Activated T-helper 1 cell treated with Interleukin-2 at 50 U/mL for 16 hours (primary cell): Measurements from ENCODE around the gene ZSCAN10.
"Not testable (repeated sequence)": the region's sequence is repeated elsewhere in the genome, so short reads cannot be mapped to it uniquely, and the experiment has no call there.

Experiments
- DNase-seq: peaks from one replicate; pipeline ENCODE4 v3.0.0-alpha.2; 2020; ENCODE audit warnings: low read depth

The ZSCAN10 gene

DNA sequence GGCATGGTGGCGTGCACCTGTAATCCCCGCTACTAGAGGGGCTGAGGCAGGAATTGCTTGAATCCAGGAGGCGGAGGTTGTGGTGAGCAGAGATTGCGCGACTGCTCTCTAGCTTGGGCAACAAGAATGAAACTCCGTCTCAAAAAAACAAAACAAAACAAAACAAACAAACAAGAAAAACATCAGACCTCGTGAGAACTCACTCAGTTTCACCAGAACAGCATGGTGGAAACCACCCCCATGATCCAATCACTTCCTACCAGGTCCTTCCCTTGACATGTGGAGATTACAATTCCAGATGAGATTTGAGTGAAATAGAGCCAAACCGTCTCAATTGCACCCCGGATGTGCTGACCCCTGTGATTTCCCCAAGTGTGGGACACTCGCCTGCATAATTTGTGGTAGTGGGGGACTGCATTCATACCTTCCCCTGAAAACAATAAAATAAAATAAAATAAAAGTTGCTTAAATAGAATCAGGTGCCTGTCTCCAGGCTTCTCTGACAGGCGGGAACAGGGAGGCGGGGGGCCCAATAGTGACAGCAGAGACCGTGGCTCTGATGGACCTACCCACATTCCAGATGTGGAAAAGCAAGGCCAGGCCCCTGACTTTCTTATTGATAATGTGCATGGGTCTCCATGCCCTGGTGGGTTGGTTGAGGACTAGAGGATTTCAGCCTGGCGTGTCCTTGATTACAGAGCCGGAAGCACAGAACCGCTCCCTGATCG, 13.1 kb downstream of the ZSCAN10 start:
- no peak for DNase-seq

DNA sequence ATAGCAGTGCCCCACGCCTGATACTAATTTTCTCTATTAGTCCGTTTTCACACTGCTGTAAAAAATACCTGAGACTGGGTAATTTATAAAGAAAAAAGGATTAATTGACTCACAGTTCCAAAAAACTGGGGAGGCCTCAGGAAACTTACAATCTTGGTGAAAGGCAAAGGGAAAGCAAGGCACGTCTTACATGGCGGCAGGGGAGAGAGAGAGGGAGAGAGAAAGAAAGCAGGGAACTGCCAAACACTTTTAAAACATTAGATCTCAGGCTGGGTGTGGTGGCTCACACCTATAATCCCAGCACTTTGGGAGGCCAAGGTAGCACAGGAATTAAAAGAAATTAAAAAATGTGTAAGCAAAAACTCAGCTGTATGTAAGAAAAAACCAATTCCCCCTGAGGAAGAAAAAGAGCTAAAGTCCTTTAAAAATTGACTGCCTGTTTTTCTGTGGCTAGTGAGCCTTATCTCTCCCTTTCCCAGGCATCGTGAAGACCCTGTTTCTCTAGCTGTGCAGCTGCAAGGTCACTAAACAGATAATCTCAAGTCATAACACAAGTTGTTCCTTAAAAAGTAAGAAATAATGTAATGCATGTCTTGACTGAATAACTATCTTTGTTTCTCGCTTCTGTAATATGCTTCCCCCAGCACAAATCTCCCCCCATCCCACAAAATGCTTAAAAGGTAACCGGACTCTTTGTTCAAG, 14.0 kb downstream of the ZSCAN10 start:
- DNase-seq: no peak

DNA sequence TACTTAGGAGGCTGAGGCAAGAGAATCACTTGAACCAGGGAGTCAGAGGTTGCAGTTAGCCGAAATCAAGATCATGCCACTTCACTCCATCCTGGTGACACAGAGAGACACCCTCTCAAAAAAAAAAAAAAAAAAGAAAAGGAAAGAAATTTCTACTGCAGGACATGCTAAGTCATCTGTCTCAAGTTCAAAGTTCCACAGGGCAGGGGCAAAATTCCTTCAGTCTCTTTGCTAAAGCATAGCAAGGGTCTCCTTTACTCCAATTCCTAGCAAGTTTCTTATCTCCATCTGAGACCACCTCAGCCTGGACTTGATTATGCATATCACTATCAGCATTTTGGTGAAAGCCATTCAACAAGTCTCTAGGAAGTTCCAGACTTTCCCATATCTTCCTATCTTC, 14.6 kb downstream of the ZSCAN10 start:
- no peak for DNase-seq

DNA sequence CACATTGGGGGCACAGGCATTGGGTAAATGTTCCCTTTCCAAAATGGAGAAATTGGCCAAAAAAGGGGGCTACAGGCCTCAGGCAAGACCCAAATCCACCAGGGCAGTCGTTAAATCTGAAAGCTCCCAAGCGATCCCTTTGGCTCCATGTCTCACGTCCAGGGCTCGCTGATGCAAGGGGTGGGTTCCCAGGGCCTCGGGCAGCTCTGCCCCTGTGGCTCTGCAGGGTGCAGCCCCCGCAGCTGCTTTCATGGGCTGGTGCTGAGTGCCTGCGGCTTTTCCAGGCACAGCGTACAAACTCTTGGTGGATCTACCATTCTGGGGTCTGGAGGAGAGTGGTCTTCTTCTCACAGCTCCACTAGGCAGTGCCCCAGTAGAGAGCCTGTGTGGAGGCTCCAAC, 15.7 kb downstream of the ZSCAN10 start:
- DNase-seq: not testable (repeated sequence)

DNA sequence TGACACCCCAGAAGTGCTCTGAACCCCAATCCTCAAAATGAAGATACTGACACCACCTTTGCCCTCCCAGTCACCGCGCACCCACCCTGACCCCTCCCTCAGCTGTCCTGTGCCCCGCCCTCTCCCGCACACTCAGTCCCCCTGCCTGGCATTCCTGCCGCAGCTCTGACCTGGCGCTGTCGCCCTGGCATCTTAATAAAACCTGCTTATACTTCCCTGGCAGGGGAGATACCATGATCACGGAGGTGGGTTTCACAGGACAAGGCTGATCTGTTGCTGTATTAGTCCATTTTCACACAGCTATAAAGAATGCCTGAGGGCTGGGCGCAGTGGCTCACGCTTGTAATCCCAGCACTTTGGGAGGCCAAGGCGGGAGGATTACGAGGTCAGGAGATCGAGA, 17.1 kb downstream of the ZSCAN10 start:
- DNase-seq: not testable (repeated sequence)

DNA sequence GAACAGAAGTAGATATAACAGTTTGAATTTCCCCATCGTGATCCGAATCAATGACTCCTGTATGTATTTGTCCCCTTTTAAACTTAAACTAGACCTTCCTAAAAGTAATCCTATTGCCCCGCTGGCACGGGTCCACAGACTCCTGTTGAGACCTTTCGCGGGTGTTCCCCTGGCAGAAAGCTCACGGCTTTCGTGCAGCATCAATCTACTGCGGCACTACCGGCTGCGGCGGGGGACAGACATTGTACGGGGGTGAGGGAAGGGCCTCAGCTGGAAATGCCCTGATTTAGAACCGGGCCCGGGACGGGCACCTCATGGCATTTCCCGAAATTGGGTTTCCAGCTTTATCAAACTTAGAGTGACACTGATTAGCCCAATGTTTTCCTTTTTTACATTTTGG, 19.1 kb downstream of the ZSCAN10 start:
- no peak for DNase-seq

DNA sequence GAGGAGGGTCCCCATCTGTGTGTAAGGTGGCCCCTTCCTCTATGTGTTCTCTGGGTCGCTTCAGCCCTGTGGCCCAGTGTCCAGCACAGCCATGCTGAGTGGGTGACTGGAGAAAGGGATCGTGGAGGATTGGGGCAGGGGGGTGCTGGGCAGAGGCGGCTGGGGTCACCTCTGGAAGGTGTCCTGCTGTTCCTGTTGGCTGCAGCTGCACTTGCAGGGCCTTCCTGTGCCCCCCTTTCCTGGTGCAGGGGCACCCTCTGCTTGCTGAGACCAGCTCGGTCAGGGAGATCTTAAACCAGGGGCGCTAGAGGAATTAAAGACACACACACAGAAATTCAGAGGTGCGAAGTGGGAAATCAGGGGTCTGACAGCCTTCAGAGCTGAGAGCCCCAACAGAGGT, 22.5 kb downstream of the ZSCAN10 start:
- DNase-seq: no peak

DNA sequence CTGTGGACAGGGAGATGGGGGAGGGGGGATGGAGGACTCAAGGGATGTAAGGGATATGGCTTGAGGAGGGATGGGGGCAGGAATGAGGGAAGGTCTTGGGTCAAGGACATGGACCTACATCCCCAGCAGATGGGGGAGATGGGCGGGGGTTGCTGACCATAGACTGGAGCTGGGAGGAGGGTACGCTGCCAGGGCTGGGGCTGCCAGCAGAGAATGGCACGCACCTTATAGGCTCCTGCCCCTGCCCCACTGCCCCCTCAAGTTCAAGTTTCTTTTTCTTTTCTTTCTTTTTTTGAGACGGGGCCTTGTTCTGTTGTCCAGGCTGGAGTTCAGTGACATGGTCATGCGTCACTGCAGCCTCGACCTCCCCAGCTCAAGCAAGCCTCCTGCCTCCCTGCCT, 23.1 kb downstream of the ZSCAN10 start:
- DNase-seq: not testable (repeated sequence)

DNA sequence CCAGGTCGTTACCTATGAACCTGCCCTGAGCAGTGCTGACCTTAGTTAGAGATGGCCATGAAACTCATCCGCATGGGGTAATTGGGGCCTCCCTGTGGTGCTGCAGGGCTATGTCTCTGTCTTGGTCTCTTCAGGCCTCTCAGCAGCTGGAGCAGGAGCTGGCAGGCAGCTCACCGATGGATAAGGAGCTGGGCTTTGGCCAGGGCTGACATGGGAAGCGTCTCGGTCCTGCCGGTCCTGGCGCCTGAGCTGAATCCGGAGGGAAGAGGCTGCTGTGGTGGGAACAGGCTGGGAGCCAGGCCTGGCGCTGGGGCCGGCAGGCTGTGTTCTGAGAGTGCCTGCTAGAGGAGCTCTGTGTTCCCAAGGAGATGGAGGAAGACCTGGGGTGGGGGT, 23.6 kb downstream of the ZSCAN10 start:
- DNase-seq: no peak

DNA sequence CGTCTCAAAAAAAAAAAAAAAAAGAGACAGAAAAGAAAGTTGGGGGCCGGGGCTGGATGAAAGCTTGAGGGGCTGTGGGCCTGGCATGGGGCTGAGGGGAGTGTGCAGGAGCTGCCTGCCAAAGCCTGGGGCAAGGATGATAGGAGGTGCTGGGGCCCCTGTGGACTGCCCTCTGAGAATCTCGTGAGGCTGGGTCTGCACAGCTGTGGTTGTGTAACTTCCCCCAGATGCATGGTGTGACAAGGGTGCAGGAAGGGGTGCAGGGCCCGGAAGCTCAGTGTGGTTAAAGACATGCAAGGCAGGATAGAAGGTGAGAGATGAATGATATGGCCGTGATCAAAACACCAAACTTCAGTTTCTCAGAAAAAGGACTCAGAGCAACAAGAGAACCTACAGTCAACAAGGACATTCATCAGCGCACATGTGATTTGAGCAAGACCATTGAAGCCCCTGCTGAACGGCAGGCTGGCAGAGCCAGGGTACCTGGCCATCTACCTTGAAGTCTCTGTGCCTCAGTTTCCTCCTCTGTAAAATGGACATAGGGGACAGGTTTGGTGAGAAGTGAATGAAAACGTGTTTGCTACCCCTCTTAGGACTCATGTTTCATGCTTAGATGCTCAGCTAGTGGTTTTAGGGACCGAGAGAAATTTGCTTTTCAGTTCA, 24.1 kb downstream of the ZSCAN10 start:
- DNase-seq: peak; percentile 78

DNA sequence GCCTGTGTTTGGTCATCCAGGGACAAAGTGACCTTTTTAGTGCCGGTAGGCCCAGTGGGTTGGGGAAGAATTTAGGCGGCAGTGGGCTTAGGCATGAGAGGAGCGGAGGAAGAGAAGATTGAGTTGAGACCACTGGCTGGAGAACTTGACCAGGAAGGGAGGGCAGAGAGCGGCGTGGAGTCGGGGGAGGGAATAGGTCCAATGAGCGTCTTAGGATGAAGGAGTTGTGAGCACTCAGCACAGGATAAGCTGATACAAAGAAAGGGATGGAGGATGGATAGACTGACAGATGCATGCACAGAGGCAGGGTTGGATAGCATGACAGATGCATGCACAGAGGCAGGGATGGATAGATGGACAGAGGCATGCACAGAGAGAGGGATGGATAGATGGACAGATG, 25.6 kb downstream of the ZSCAN10 start:
- no peak for DNase-seq

DNA sequence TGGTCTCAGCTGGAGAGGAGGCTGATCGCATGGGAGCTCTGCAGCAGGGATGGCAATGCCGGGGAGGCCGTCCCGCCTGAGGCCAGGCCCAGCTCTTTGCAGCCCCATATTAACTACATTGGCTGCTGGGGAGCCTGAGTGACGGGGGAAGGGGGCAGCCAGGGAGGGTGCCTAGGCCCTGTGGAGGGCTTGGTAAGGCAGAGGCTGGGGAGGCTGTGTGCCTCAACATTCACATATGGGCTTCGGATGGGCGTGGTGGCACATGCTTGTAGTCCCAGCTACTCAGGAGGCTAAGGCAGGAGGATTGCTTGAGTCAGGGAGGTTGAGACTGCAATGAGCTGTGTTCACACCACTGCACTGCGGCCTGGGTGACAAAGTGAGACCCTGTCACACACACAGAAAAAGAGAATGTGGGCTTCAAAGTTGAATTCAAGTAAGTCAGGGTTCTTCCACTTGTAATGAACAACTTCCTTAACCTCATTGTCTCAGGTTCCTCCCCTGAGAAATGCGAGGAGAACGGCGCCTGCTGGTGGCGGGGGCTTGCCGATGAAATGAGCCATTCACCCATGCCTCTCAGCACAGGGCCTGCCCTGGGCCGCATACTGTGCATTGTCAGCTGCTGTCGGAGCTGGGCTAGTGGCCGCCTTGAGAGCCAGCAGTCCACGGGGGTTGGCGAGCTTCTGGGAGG, 26.4 kb downstream of the ZSCAN10 start:
- not testable (repeated sequence) for DNase-seq

DNA sequence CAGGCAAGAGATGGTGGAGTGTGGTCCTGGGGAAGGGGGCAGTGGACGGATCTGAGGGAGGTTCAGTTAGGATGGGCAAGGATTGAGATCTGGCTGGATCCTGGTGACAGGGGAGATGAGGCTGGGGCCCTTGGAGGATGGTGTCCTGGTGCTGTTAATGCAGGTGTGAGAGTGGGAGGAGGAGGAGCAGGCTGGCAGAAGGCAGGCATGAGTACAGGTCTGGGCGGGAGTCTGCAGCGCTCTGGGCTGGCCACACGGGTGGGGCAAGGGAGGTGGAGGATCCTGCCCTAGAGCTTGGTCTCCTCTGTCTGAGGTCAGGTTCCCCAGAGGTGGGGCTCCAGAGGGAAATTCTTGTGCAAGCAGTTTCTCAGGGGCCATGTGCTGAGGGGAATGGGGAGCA, 26.9 kb downstream of the ZSCAN10 start:
- DNase-seq: not testable (repeated sequence)

DNA sequence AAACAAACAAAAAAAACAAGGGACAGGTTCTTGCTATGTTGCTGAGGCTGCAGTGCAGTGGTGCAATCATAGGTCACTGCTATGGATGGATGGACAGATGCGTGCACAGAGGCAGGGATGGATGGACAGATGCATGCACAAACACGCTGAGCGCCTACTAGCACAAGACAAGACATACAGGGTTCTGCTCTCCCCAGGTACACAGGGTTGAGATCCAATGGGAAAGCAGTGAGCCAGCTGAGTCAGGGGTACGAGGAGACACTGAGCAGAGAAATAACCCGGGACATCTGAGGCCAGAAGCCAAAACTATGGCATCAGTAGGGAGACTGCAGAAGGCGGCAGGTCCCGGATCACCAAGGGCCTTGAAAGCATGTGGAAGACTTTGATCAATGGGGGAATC, 27.4 kb downstream of the ZSCAN10 start:
- DNase-seq: no peak

DNA sequence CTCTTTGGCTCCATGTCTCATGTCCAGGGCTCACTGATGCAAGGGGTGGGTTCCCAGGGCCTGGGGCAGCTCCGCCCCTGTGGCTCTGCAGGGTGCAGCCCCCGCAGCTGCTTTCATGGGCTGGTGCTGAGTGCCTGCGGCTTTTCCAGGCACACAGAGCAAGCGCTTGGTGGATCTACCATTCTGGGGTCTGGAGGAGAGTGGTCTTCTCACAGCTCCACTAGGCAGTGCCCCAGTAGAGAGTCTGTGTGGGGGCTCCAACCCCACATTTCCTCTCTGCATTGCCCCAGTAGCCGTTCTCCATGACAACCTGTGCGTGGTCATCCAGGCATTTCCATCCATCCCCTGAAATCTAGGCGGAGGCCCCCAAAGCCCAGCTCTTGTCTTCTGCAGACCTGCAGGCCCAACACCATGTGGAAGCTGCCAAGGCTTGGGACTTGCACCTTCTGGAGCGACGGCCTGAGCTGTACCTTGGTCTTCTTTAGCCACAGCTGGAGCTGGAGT, 28.4 kb downstream of the ZSCAN10 start:
- DNase-seq: no peak

DNA sequence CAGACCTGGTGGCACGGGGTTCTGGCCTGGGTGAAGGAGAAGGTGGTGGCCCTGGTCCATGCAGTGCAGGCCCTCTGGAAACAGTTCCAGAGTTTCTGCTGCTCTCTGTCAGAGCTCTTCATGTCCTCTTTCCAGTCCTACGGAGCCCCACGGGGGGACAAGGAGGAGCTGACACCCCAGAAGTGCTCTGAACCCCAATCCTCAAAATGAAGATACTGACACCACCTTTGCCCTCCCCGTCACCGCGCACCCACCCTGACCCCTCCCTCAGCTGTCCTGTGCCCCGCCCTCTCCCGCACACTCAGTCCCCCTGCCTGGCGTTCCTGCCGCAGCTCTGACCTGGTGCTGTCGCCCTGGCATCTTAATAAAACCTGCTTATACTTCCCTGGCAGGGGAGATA, 29.9 kb downstream of the ZSCAN10 start:
- DNase-seq: not testable (repeated sequence)

DNA sequence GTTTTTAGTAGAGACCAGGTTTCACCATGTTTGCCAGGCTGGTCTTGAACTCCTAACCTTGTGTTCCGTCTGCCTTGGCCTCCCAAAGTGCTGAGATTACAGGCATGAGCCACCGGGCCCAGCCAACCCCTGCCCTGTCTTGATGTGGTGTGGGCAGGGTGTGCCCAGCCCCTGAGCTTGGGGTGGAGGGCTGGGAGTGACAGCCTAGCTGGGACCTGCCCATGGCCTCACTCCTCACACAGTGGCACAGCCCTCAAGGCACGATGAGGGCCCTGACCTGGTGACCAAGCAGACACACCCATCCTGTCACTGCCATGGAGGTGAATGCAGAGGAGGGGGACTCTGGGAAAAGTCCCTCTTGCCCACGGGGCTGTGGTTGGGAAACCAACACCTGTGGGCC, 30.6 kb downstream of the ZSCAN10 start:
- no peak for DNase-seq

DNA sequence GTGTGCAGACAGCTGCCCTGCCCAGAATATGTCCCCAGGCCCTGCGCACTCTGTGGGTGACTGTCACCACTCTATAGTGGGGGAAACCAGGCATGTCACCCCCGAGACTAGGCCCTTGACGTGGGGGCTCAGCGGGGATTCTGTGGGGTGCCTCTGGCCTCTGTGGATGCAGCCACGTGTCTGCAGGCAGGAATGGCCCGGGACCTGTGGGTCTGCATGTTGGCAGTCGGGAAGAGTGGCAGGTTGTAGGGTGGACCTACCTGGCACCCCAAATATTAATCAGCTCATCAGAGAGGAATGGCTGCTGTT, 32.7 kb downstream of the ZSCAN10 start:
- DNase-seq: no peak

DNA sequence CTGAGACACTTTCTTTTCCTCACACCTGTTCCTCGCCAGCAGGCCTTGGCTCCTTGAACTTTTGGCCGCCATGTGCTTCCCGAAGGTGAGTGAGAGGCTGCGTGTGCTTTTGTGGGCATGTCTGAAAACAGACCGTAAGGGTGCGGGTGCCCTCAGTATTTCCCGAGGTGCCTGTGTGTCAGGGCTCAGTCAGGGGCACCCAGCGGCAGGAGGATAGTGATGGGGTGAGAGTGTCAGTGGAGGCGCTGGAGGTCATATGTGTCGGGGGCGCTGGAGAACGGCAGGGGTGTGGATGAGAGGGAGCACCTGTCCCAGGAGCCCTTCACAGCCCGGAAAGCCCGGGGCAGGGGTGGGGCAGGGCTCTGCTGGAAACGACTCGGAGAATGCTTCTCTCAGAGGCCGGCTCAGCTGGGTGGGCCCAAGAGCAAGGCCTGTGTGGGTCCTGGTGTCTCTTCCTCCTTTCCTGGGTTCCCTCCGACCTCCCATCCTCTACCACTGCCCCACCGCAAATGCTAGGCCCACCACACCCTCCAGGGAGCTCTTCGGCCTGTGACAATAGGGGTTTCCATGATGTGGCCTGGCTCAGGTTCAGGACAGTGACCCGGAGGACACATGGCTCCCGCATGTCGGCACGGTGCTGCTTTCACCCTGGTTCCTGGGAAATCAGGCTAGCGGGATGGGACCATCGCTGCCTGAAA, 33.2 kb downstream of the ZSCAN10 start:
- DNase-seq: no peak

DNA sequence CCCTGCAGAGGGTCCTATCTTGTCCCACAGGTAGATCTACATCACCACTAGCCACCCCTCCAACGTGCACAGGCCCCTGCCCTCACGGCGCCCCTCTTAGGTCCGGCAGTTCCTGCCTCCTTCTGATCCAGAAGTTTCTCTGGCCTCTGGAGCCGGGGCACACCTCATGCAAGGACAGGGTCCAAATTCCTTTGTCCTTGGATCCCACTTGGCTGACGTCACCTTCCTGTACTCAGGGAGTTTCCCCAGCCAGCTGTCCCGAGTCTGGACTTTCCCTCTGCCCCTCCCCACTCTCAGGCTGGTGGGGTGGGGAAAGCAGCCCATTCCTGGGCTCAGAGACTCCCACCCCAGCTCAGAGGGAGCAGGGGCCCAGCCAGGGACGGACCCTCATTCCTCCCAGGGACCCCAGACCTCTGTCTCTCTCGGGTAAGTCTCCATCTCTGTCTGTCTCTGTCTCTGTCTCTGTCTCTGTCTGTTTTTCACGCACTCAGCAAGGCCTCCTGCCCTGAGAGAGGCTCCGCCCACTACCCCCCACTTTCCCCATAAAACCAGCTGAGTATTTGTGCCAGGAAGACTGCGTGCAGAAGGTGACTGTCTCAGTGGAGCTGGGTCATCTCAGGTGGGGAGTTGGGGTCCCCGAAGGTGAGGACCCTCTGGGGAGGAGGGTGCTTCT, 33.9 kb downstream of the ZSCAN10 start, which contains the start of gene IL32:
IL32 (plus strand) TSS at position 572 of the 673 bp plus-strand sequence. CDS start 172 bp downstream, outside the sequence.
- peak; percentile 59 for DNase-seq
